Astrocyte of the cerebellum (primary cell): Measurements from ENCODE around the gene ZDHHC7.

ENCODE experiments used
- DNase-seq: peaks from one replicate; pipeline ENCODE4 v3.0.0-alpha.2; 2011; ENCODE audit warnings: low read depth
- H3K4me3 ChIP-seq: 2 replicates; pipeline ENCODE4 v1.5.1; 2011; ENCODE audit warnings: mild to moderate bottlenecking, low read depth, low read length, moderate library complexity
- CTCF ChIP-seq: IDR thresholded peaks from 2 replicates; pipeline ENCODE4 v1.5.1; 2012; ENCODE audit warnings: low read length, low read depth, moderate library complexity, mild to moderate bottlenecking; ENCODE audit errors: missing control alignments
- in situ Hi-C: cut with HindIII; loops from 2 replicates; pipeline ENCODE4 v1.10.0; 2017; ENCODE audit warnings: low sequenced_read_pairs

The ZDHHC7 gene

GRCh38 chr16:84924331-84925091 lies 86.8 kb downstream of the ZDHHC7 start:
- H3K4me3 ChIP-seq = no peak overlapping the region
- in situ Hi-C loops = loop anchor here (5.0 to 10.0 kb wide), 2 partner anchors 47 to 110 kb away; partner anchors contain the start of gene CRISPLD2
- TF ChIP-seq CTCF = no peak
- no peak for DNase-seq
